GM19023 (cell line): ENCODE measurements around the gene LCN6.
"Not testable (repeated sequence)": the region's sequence is repeated elsewhere in the genome, so short reads cannot be mapped to it uniquely, and the experiment has no call there.

ENCODE experiments used
- ATAC-seq: cut with Tn5 transposase; IDR thresholded peaks from one replicate; pipeline ENCODE4 v1.9.1; 2021; ENCODE audit warnings: mild to moderate bottlenecking, moderate library complexity; ENCODE audit not compliant: unreplicated experiment

Gene LCN6

GRCh38 chr9:136760424-136760823, 12.1 kb upstream of the LCN6 start:
- ATAC-seq, result no peak

DNA sequence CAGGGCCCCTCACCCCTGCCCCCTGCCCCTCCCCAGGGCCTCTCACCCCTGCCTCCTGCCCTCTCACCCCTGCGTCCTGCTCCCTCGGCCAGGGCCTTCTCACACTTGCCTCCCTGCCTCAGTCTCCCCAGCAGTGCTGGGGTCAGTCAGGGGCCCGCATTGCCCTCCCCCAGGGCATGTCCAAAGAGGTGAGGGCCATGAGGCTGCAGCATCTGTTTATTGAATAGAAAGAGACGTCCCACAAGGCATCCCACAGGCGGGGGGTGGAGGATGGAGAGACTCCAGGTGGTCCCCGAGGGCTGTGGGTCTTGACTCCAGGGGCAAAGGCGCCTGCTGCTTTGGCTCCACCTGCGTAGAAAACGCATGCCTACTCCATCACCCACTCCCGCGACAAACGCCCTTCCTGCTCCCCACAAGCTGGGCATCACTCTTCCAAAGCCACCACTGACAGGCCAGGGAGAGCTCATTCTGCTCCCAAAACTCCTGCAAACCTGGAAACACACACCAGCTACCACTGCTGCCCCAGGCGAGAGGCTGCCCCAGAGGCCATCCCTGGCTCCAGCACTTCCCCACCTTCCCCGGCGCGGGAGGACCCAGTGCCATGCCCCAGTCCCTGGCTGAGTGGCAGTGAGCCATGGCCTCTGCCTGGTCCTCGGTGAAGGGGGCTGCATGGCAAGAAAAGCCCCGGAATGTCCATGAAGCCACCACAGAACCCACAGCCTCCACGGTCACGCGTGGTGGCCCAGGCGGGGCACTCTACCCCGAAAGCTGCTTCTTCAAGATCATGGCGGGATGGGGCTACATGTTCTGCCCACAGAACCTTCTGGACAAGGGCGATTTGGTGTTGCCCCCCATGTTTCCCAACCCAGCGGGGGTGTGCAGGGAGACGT, 11.4 kb upstream of the LCN6 start:
- ATAC-seq, result no peak

GRCh38 chr9:136759001-136759400, 10.7 kb upstream of the LCN6 start:
- no peak for ATAC-seq

DNA sequence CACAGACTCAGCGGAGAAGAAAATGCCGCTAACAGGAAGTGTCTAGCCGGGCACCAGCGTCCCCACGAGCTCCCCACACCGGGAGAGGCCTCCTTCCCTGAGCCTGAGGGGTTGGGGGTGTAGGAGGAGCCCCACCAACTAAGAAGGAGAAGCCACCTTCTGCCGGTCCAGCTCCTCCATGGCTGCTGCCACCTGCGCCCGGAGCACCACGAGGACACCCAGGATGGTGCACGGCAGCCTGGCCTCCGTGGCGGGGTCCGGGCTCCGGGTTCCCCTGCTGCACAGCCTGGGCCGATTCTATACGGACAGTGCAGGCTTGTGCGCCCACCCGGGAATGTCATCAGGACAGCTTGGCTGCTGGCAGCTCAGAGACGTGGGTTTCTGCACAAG, 9.4 kb upstream of the LCN6 start:
- no peak for ATAC-seq

- ATAC-seq, result no peak
Observed at GRCh38 chr9:136757328-136757727, 9.0 kb upstream of the LCN6 start.

- no peak for ATAC-seq
Observed at GRCh38 chr9:136756836-136757235, 8.5 kb upstream of the LCN6 start.

DNA sequence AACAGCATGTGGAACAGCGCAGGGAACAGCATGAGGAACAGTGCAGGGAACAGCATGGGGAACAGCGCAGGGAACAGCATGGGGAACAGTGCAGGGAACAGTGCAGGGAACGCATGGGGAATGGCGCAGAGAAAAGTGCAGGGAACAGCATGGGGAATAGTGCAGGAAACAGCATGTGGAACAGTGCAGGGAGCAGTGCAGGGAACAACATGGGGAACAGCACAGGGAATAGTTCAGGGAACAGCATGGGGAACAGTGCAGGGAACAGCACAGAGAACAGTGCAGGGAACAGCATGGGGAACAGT, 7.8 kb upstream of the LCN6 start:
- no peak for ATAC-seq

DNA sequence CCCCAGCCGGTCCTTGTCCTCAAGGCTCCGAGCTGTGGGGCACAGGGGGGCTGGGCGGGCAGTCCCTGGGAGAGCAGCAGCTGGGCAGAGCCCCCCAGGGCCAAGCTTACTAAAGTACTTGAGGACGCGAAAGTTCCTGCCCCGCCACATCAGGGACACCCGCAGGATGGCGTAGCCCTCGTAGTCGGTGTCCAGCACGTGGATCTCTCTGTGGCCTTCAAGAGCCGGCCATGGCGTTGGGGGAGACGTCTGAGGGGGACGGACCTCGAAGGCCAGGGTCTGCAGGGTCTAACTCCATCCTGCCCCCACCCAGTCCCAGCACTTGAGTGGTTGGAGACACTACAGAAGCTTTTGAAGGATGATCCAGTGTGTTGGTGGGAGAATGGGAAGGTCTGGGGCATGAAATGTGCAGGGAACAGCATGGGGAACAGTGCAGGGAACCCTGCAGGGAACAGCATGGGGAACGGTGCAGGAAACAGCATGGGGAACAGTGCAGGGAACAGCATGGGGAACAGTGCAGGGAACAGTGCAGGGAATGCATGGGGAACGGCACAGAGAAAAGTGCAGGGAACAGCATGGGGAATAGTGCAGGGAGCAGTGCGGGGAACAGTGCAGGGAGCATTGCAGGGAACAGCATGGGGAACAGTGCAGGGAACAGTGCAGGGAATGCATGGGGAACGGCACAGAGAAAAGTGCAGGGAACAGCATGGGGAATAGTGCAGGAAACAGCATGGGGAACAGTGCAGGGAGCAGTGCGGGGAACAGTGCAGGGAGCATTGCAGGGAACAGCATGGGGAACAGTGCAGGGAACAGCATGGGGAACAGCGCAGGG, 7.2 kb upstream of the LCN6 start:
- ATAC-seq, result not testable (repeated sequence)

DNA sequence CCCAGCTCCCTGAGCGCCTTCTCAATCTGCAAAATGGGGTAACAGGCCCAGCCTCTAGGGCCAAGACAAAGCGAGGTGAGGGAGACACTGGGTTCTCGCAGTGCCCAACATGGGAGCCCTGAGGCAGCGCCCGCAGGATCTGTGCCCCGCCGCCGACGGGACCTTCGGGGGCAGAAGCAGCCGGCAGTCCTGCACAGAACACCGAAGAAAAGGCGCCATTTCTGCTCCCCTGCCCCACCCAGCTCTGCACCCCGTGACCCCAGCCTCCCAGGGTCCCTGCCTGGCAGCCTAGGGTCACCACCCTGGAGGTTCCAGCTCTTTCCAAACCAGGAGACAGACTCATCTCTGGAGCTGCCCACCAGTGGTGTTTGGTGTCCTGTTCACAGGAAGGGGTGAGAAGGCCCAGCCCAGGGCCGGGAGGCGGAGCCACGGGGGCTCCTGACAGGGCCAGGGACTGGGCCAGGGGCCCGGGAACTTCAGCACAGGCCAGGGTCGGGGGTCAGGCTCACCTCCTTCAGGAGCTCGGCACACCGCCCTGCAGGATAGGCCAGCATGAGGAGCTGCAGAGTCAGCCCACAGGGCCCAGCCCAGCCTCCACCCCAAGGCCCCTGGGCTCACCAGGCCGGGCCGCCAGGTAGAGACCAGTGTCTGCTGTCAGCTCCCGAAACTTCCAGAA, 6.4 kb upstream of the LCN6 start:
- ATAC-seq, result no peak

DNA sequence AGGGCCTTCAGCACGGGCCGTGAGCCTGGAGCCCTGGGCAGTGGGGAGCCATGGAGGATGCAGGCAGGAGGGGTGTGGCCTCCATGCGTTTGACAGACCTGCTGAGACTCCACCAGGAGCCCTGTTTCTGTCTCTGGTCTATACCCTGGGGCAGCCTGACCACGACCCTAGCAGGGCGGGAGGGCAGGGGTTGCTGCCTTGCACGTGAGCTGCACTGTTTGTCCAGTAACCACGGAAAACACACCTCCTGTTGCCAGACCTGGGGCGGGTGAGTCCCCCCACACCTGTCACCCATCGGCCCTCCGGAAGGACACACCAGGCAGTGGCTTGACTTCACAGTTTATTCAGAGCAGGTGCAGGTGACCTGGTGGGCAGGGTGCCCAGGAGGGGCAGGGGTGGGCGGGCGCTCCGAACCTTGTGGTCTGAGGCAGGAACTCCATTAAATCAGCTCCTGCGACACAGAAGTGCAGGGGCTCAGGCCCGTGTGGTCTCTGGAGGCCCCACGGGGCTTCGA, 5.8 kb upstream of the LCN6 start:
- ATAC-seq, result no peak

DNA sequence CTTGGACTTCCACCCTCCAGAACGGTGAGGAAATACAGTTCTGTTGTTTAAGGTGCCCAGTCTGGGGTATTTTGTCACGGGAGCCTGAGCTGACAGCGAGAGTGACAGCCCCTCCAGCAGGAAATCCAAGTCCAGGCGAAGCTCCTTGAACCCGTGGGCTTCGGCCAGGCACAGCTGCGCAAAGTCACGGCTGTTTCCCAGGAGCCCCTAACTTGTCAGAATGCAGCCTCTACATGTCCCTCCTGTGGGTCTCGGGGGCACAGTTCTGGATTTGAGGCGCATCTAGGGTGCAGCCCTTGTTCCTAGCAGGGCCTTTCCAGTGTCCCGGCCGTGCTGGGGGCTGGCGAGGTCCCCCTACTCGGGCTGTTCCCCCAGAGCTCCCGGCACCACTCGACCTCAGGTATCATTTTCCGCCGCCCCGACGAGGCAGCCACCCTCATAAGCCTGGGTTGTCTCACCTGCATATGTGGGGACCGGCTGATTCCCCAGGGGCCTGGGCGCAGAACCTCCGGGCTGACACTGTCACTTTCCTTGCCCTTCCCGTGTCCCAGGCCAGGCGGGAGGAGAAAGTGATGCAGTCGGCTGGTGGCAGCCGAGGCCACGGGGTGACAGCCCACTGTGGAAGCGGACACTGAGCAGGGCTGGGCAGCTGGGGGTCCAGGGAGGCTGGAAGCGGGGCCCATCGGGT, 5.2 kb upstream of the LCN6 start:
- no peak for ATAC-seq

- ATAC-seq, result no peak
Observed at GRCh38 chr9:136751814-136752213, 3.5 kb upstream of the LCN6 start.

GRCh38 chr9:136751244-136751643, 2.9 kb upstream of the LCN6 start:
- no peak for ATAC-seq

- ATAC-seq, result no peak
Observed at GRCh38 chr9:136750526-136750925, 2.2 kb upstream of the LCN6 start.

DNA sequence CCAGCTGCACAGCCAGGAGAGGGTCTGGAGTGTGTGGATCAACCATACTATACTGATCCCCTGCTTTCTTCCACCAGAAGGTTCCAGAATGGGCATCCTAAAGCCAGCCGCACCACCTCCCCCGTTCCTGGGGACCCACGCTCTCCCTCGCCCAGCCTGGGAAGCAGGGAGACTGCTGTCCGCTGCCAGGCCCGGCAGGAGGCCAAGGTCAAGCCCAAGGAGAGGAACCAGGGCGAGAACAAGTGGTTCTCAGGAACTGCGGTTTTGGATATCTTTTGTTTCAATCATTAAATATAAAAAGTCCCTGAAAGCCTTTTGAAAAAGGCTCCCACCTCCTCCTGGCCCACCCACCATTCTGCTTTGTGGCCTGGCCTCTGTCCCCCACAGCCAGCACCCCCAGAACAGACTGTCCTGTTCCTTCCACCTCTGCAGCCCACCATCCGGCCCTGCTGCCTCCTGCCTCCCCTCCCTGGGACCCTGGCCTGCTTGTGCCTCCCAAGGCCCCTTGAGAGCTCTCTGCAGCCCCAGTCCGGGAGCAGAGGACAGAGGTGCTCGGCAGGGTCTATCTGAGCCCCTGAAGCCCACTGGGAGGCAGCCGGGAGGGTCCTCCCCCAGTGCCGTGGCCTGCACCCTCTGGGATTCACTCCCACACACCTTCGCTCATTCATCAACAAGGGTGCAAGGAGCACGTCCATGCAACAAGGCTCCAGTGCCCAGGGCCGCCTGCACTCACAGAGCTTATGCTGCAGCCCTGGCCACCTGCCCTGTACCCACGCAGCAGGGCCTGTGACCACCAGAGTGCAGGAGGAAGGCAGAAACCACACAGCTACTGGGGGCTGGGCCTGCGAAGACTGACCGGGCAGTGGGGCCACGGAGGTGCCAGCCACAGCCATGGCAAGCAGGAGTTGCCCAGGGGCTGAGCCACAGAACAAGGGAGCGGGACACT, 614 bp upstream of the LCN6 start:
- ATAC-seq, result no peak

GRCh38 chr9:136747161-136748060, 914 bp downstream of the LCN6 start:
- no peak for ATAC-seq

- ATAC-seq, result no peak
Observed at GRCh38 chr9:136746621-136747020, 1.7 kb downstream of the LCN6 start.

DNA sequence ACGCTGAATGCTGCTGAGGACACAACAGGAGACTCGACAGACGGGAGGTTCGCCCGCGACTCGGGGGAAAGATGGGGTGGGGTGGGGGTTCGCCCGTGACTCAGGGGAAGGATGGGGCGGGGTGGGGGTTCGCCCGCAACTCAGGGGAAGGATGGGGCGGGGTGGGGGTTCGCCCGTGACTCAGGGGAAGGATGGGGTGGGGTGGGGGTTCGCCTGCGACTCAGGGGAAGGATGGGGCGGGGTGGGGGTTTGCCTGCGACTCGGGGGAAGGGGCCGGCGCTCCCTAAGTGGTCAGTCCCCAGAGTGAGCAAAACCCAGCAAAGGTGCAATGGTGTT, 2.2 kb downstream of the LCN6 start:
- no peak for ATAC-seq
